GM10266 (cell line): ENCODE measurements around the gene TBX4.
A peak's percentile ranks its signal among the peaks of the same experiment; 100 is the strongest.
"Not testable (repeated sequence)": the region's sequence is repeated elsewhere in the genome, so short reads cannot be mapped to it uniquely, and the experiment has no call there.

Source experiments
- DNase-seq: peaks from one replicate; pipeline ENCODE4 v3.0.0; 2012; ENCODE audit errors: extremely low spot score
- TF ChIP-seq, protein P1 (sequence below): IDR thresholded peaks from 2 replicates; pipeline ENCODE4 v1.5.1; 2012; ENCODE audit warnings: mild to moderate bottlenecking, low read depth; ENCODE audit not compliant: control insufficient read depth, insufficient read depth; ENCODE audit errors: missing control alignments

Gene TBX4

DNA sequence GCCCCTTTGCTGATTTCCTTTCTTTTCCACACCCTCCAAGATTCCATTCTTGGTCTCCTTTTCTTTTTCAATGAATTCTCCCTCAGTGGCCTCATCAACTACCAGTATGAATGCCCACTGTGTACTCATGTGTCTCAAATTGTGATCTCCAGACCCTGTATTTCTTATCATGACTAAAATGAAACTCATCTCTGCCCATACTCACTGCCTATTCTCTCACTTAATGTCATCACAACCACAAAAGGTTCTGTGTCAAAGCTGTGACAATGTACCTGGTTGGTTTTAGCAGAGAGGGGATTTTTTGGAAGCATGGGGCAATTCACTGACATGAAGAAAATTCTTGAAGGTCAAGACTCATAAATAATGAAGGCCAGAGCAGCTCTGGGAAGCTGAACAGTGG lies 11.5 kb upstream of the TBX4 start:
- DNase-seq, result peak; percentile 22
- TF ChIP-seq, protein P1, sequence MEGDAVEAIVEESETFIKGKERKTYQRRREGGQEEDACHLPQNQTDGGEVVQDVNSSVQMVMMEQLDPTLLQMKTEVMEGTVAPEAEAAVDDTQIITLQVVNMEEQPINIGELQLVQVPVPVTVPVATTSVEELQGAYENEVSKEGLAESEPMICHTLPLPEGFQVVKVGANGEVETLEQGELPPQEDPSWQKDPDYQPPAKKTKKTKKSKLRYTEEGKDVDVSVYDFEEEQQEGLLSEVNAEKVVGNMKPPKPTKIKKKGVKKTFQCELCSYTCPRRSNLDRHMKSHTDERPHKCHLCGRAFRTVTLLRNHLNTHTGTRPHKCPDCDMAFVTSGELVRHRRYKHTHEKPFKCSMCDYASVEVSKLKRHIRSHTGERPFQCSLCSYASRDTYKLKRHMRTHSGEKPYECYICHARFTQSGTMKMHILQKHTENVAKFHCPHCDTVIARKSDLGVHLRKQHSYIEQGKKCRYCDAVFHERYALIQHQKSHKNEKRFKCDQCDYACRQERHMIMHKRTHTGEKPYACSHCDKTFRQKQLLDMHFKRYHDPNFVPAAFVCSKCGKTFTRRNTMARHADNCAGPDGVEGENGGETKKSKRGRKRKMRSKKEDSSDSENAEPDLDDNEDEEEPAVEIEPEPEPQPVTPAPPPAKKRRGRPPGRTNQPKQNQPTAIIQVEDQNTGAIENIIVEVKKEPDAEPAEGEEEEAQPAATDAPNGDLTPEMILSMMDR, result no peak

DNA sequence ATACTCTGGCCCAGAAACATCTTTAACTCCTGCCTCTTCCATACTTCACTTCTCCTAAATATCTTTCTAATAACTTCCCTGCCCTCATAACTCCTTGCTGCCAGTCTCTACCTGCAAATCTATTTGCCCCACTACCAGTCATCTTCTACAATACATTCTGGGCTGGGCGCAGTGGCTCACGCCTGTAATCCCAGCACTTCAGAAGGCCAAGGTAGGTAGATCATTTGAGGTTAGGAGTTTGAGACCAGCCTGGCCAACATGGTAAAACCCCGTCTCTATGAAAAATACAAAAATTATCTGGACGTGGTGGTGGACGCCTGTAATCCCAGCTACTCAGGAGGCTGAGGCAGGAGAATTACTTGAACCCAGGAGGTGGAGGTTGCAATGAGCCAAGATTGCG lies 10.7 kb upstream of the TBX4 start:
- DNase-seq, result not testable (repeated sequence)

DNA sequence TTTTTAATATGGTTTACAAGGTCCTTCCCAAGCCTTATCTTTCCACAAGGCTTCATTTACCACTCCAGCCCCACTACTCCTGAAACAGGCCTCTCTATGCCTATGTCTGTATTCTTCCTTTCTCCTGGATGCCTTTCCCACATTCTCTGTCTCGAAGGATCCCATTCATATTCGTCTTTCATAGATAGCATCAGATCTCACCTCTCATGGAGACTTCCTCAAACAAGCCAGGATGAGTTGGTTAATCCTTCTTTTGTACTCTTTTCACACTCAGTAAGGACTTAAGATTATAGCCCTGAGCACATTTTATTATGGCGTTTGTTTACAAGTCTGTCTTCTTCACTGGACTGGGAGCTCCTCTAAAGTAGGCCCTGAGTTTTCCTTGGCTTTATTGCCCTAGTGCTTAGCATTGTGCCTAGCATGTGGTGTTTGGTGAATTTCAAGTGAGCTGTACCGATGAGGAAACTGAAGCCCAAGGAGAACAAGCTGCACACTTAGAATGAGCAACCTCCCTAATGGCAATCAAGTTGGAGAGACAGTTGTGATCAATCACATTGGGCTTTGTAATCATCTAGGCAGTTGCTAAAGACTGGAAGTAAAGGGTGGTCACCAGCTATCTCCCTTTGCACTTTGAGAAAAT lies 10.0 kb upstream of the TBX4 start:
- TF ChIP-seq, protein P1, result no peak

DNA sequence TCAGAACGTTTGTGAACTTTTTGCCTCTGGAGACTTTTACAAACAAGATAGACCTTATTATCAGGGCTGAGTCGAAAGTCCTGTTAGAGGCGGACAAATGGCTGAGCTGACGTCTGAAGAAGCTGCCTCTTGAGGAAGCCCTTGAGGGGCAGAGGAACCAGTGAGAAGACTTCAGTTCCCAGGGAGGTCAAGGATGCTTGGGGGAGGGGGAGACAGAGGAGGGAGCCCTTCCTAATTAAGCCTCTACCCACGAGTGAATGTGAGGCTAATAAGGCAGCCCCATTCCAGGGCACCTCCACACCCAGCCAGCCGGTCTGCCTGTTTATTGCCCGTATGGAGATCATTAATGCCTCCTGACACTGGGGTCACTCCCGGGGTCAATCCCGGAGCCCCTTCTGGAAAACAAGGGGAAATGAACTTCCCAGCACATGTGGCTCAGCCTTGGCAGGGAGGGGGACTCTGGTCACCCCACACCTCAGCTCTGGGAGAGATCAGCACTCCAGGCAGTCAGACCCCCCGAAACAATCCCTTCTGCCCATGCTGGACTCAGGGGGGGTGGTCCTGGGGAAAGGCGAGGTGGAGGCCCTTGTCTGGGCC lies 9.2 kb upstream of the TBX4 start:
- TF ChIP-seq, protein P1, result no peak
- peak; percentile 21 for DNase-seq

More for the DNA sequence above, 10.0 kb upstream of the TBX4 start:
- DNase-seq, result peak; percentile 5

DNA sequence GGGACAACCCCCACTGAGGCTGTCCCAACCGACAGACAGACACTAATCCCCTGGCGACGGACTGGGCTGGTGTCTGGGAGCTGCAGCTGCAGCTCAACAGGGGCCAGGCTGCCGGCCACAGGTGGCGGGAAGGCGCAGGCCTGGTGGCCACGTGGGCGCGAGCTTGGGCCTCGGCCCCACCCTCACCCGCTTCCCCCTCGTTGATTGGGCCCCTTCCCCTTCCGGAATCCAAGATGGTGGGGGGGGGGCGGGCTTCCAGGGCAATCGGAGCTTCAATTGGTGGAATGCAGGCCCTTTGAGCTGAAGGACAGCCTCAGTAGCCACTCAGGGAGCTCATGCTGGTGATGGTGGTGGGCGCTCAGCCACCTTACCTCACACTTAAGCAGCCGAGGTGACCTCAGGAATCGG lies 8.7 kb upstream of the TBX4 start:
- TF ChIP-seq, protein P1, result no peak
- no peak for DNase-seq

DNA sequence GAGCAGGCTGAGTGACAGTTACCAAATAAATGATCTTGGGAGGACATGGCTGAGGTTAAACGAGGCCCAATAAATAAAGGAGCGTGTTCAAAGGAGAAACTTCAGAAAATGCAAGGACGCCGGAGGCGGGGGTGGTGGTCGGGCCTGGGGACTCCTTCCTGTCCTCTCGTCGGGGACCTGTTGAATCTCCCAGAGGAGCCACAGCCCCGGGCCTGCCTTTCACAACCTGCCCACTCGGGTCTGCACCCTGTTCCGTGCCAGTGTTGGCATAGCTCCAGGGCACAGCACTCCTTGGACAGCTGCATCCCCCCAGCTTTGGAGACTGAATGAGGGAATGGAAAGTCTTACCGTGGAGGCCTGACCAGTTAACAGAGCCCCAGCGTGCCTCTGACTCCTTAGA lies 8.1 kb upstream of the TBX4 start:
- TF ChIP-seq, protein P1, result no peak
- no peak for DNase-seq

DNA sequence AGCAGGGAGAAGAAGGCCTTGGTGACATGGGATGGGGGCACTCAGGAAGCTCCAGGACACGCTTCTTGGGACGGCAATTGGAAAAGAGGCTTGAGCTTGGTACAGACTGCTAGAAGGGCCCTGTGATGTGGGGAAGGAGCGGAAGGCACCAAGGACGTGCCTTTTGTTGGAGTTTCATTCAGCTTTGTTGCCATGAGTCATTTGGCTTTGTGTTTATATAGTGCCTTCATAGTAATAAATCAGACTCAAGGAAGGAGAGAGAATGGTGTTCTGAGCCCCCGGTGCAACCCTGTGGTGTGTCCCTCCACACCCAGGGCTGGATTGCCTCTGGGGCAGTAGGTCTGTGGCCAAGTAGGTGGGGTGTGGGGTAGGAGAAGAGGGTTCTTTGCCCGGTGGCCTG lies 7.4 kb upstream of the TBX4 start:
- no peak for DNase-seq

More for the DNA sequence above, 7.4 kb upstream of the TBX4 start:
- TF ChIP-seq, protein P1, result no peak
